Measurements from ENCODE around the gene PUM1.

DNA sequence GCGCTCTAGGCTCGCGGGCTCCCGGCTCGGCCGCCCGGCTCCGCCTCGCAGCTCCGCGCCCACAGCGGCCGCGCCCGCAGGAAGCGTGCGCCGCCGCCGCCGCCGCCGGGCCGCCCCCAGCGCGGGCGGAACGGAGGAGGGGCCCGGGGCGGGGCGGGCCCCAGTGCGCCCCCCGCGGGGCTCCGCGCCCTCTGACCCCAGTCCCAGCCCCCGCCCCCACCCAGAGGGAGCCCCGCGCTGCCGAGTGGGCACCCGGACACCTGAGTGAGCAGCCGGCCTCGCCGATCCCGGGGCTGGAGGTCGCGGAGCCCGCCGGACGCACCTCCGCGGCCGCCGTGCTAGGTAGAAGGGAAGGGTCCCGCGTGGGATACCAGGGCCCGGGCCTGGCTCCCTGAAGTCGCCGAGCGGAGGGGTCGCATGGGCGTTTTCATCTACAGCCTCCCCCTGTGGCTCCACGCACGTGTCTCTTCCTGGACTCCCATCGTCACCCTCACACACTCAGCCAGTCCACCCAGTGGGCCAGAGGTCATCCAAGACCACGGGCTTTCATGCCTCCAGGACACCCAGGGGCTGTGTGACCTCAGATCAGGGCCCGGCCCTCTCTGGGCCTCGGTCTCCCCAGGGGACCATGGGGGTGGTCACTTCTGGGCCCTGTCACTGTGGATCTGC lies 156.7 kb downstream of the PUM1 start, which contains the start of gene SDC3:
- TF ChIP-seq, protein P1, sequence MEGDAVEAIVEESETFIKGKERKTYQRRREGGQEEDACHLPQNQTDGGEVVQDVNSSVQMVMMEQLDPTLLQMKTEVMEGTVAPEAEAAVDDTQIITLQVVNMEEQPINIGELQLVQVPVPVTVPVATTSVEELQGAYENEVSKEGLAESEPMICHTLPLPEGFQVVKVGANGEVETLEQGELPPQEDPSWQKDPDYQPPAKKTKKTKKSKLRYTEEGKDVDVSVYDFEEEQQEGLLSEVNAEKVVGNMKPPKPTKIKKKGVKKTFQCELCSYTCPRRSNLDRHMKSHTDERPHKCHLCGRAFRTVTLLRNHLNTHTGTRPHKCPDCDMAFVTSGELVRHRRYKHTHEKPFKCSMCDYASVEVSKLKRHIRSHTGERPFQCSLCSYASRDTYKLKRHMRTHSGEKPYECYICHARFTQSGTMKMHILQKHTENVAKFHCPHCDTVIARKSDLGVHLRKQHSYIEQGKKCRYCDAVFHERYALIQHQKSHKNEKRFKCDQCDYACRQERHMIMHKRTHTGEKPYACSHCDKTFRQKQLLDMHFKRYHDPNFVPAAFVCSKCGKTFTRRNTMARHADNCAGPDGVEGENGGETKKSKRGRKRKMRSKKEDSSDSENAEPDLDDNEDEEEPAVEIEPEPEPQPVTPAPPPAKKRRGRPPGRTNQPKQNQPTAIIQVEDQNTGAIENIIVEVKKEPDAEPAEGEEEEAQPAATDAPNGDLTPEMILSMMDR (IDR thresholded peaks at IDR 0.05) = no peak
- TF ChIP-seq POLR2A (IDR thresholded peaks at IDR 0.05) = no peak

Data from lower leg skin (tissue), 3 donors.